ENCODE results near the gene KLC1.

DNA sequence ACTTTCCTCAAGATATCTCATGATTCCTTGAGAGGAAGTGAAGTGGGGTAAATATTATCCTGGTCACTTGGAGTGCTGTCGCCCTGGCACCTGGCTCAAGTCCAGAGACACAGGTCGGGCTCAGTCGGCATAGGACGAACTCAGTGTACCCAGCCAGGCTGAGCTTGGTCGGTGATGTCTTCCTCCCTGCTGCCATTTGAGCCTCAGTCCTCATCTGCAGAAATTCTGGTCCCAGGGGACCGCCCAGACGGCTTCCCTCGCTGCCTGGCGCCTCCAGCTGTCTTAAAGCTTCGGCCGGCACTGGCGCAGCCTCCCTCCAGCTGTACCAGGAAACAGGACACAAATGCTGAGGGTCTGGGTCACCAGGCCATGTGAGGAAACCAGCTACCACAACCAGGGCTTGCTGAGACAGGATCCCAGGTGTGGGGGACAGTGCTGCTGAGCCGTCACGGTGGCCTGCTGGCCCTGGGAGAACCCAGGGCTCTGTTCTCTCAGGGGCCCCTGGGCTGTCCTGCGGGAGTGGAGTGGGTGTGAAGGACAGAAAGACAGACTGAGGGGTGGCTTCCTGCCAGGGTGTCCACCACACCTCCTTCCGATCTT is 5.0 kb upstream of the KLC1 start:
- TF ChIP-seq, protein P1, sequence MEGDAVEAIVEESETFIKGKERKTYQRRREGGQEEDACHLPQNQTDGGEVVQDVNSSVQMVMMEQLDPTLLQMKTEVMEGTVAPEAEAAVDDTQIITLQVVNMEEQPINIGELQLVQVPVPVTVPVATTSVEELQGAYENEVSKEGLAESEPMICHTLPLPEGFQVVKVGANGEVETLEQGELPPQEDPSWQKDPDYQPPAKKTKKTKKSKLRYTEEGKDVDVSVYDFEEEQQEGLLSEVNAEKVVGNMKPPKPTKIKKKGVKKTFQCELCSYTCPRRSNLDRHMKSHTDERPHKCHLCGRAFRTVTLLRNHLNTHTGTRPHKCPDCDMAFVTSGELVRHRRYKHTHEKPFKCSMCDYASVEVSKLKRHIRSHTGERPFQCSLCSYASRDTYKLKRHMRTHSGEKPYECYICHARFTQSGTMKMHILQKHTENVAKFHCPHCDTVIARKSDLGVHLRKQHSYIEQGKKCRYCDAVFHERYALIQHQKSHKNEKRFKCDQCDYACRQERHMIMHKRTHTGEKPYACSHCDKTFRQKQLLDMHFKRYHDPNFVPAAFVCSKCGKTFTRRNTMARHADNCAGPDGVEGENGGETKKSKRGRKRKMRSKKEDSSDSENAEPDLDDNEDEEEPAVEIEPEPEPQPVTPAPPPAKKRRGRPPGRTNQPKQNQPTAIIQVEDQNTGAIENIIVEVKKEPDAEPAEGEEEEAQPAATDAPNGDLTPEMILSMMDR (IDR thresholded peaks at IDR 0.05), result no peak
- no peak for TF ChIP-seq POLR2A (IDR thresholded peaks at IDR 0.05)
